ENCODE results near the gene SYPL1.

GRCh38 chr7:106134241-106134640, 22.1 kb upstream of the SYPL1 start:
- TF ChIP-seq POLR2AphosphoS5 (IDR thresholded peaks at IDR 0.05) (no peak), CTCF (IDR thresholded peaks at IDR 0.05) (no peak)

Measured in stomach (tissue), 4 donors.